Fibroblast of skin of abdomen (primary cell): ENCODE measurements around the gene HTR2A.

ENCODE experiments used
- DNase-seq: peaks from one replicate; pipeline ENCODE4 v3.0.0-alpha.2; 2013

Gene HTR2A

GRCh38 chr13:46804391-46804815, 92.5 kb downstream of the HTR2A start:
- DNase-seq, result peak; percentile 97

DNA sequence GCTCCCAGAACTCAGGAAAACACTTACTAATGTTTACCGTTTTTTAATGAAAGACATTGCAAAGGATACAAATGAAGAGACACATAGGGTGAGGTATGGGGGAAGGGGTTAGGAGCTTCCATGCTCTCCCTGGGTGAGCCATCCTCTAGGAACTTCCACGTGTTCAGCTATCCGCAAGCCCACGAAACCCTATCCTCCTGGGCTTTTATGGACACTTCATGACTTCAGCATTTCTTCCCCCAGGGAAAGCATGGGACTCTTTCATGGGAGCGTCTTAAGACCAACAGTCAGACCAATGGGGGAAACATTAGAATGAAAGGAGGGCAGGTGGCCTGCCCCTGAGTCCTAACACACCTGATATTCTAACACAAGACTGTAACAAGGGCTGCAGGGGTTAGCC, 93.3 kb downstream of the HTR2A start:
- peak; percentile 57 for DNase-seq

DNA sequence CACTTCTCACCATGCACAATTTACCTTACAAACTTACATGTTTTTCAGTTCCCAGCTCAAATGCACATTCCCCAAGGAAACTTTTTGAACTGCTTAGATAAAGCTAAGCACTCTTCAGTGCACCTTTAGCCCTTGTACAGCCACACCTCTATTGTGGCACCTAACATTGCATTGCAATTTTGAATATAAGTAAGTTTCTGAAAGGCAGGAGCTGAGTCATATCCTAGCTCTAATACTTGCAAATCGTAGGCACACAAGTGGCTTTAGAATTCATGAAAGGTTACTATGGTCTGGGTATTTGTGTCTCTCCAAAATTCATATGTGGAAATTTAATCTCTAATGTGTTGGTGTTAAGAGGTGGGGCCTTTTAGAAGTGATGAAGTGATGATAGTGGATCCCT, 95.0 kb downstream of the HTR2A start:
- no peak for DNase-seq

- no peak for DNase-seq
These were observed 97.7 kb downstream of the HTR2A start for GRCh38 chr13:46799139-46799538.

DNA sequence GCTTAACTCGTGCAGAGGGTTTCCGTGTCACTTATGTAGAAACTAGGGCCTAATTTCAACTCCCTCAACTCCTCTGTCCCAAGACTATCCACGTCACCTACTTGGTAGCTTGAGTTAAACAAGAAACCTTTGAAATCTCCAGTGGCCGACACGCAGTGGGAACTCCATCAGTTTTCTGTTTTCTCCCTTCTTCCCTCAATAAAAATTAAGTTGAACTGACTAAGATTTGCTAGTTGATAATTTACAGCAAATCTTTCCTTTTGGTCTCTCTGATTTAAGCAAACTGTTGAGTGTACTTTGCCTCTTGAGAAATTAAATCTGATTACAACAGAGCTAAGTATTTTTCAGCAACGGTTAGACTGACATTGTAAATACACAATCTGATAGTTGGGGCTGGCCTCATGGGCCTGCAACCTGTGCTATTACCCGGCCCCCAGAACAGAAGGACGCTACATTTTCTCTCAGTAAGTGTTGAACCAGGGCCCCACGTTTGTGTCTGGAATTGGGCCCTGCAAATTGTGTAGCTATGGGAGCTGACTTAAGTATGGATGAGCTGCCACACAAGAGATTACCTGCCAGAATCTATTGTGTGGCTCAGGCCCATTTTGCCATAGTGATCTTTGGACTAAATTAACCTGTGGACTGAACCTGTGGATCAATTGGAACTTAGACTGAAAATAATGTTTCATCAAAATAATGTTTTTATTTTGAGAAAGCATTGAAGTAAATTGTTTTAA, 99.2 kb downstream of the HTR2A start:
- DNase-seq, result no peak

DNA sequence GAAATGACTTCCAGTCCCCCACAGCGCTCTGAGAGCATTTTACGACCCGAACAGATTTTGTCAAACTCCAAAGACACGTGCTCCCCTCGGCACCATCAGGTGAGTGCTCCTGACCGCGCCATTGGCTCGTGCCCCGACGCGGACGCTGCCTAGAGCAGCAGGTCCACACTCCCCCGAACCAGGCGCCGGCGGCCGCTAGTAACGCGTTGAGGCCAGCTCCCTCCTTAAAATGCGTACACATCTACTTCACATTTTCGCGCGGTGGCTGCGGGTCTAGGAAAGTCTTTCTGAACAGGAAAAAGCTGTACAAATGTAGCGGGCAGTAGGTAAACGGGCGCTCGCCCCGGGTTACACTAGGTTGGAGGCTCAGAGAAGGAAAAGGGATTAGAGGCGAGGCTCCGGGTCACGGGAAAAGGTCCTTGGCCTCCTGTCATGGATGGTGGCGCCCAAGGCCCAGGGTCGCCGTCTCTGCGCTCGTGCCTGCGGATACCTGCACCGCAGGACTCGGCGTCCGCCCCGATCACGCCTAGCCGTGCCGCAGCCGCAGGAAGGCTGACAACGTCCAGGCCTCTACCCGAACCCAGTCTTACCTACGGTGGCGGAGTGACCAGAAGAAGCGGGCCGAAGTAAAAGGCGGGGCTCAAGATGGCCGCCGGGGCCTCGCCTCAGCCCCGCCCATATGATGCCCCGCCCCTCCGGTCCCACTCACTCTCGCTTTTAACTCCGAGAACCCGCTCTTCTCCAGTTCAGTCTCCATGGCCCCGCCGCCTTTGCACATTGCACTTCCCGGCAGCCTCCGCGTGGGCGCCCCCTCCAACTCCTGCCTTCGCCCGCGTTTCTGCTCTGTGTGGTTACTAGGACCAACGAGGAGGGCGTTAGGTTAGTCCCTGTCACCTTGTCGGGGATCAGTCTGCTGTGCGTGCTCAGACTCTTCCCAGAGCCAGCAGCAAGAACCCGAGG, 100.1 kb downstream of the HTR2A start, which contains the start of gene ESD:
TSS of gene ESD (minus strand) at position 647 of the 960 bp plus-strand sequence. CDS start 5,748 bp downstream, outside the sequence.
- DNase-seq, result peak; percentile 94

- DNase-seq, result no peak
These were observed 100.7 kb downstream of the HTR2A start for GRCh38 chr13:46796129-46796514.

DNA sequence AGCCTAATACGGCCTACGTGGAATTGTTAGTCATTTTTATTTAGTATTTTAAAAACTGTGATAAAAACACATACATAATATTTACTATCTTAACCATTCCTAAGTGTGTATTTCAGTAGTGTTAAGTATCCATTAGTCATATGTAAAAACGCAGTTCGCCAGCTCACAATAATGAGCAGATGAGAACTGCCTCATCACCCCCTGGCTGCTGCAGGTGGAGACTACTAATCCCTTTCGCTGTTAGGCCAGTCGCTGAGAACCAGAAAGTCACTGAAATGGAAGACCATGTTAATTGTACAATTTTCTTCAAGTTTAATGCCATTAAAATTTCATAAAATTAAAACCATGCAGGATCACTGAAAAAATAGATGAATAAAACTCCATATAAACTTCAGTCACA, 101.5 kb downstream of the HTR2A start:
- DNase-seq, result no peak

DNA sequence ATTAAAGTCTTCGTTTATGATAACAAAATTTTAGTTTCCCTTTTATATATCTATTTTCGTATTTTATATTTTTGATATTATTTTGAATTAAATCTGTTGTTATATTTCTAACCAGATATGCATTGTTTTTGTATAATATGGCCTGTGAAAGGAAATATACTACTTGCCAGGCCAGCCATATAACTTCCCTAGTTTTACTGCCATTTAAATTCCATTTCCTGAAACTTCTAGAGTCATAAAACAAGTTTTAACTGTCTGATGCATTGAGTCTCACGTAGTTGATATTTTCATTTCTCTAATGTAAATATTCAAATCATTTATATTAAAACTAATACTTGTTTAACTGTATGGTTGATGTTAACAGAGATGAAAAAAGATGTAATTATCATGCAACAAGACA, 113.3 kb downstream of the HTR2A start:
- DNase-seq, result no peak

DNA sequence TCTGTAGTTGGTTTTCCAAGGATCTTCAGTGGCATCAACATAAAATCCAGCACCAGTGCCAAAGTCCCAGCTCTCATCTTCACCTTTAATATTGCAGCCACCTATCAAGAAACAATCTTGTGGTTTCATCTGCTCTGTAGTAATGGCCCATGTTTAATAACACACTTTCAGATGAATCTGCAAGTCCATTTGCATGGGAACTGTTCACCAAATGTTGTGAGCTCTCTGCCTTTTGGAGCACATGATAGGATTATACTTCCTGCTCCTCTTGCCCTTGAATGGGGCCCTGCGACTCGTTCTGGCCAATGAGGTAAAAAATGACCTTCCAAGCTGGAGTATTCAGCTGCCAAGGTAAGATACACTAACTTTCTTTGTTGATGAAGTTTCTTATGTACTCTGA, 114.2 kb downstream of the HTR2A start:
- no peak for DNase-seq

DNA sequence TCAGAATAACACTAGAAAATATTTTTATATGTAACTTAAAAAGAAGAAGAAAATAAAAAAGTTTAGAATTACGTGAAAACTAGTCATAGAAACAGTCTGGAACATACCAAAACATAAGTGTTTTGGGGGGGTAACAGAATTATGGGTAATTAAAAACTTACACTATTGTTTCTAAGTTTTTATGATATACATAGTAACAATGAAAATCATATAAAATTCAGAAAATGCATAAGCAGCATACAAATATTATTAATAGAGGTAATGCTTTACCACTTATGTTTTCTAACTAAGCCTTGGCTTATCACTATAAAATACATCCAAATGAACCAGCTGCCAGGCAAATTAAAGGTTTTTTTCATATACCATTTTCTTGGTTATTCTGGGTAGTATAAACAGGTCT, 114.8 kb downstream of the HTR2A start:
- no peak for DNase-seq
